ENCODE measurements around the gene CYP4F8.

CYP4F8 gene

GRCh38 chr19:15629003-15629880, 14.2 kb downstream of the CYP4F8 start:
- in situ Hi-C loops (cut with HindIII; ENCODE audit: low sequenced_read_pairs) = no loop called here
- DNase-seq (ENCODE audit: low read depth) = no peak
- peak; percentile 74 for TF ChIP-seq CTCF (IDR thresholded peaks at IDR 0.05; ENCODE audit: low read depth, low read length, missing control alignments)
- no peak overlapping the region for H3K4me3 ChIP-seq (ENCODE audit: low read depth, low read length)

DNA sequence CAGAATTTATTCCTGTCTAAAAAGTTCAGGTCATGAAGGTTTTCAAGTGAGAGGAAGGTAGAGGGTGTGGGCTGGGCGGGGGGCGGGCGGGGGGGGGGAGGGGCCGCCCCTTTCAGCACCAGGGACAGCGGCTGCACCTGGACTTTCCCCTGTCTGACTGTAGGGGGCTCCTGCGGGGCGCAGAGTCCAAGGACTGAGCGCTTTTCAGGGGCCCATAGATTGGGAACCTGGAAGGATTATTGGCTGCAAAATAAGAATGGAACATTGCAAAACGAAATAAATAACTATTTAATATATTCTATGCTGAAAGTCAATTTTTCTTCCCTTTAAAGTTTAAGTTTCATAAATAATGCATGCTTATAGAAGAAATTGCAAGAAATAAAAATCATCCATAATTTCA, 16.8 kb downstream of the CYP4F8 start:
- in situ Hi-C loops (cut with HindIII; ENCODE audit: low sequenced_read_pairs) = no loop called here
- DNase-seq (ENCODE audit: low read depth) = no peak
- TF ChIP-seq CTCF (IDR thresholded peaks at IDR 0.05; ENCODE audit: low read depth, low read length, missing control alignments) = peak; percentile 5
- no peak overlapping the region for H3K4me3 ChIP-seq (ENCODE audit: low read depth, low read length)

- DNase-seq (ENCODE audit: low read depth) = no peak
- TF ChIP-seq CTCF (IDR thresholded peaks at IDR 0.05; ENCODE audit: low read depth, low read length, missing control alignments) = no peak
- in situ Hi-C loops (cut with HindIII; ENCODE audit: low sequenced_read_pairs) = no loop called here
- H3K4me3 ChIP-seq (ENCODE audit: low read depth, low read length) = no peak overlapping the region
Measured at GRCh38 chr19:15633082-15633835, 18.2 kb downstream of the CYP4F8 start.

GRCh38 chr19:15634105-15634504, 19.1 kb downstream of the CYP4F8 start:
- H3K4me3 ChIP-seq (ENCODE audit: low read depth, low read length) = no peak overlapping the region
- in situ Hi-C loops (cut with HindIII; ENCODE audit: low sequenced_read_pairs) = no loop called here
- no peak for DNase-seq (ENCODE audit: low read depth)
- no peak for TF ChIP-seq CTCF (IDR thresholded peaks at IDR 0.05; ENCODE audit: low read depth, low read length, missing control alignments)

- in situ Hi-C loops (cut with HindIII; ENCODE audit: low sequenced_read_pairs) = no loop called here
Measured at GRCh38 chr19:15635016-15635805, 20.2 kb downstream of the CYP4F8 start.

More at GRCh38 chr19:15635016-15635805, 20.2 kb downstream of the CYP4F8 start:
- TF ChIP-seq CTCF (IDR thresholded peaks at IDR 0.05; ENCODE audit: low read depth, low read length, missing control alignments) = no peak
- no peak overlapping the region for H3K4me3 ChIP-seq (ENCODE audit: low read depth, low read length)
- DNase-seq (ENCODE audit: low read depth) = no peak
